ENCODE measurements around the gene IWS1.
"Not testable (repeated sequence)": the region's sequence is repeated elsewhere in the genome, so short reads cannot be mapped to it uniquely, and the experiment has no call there.

The IWS1 gene

DNA sequence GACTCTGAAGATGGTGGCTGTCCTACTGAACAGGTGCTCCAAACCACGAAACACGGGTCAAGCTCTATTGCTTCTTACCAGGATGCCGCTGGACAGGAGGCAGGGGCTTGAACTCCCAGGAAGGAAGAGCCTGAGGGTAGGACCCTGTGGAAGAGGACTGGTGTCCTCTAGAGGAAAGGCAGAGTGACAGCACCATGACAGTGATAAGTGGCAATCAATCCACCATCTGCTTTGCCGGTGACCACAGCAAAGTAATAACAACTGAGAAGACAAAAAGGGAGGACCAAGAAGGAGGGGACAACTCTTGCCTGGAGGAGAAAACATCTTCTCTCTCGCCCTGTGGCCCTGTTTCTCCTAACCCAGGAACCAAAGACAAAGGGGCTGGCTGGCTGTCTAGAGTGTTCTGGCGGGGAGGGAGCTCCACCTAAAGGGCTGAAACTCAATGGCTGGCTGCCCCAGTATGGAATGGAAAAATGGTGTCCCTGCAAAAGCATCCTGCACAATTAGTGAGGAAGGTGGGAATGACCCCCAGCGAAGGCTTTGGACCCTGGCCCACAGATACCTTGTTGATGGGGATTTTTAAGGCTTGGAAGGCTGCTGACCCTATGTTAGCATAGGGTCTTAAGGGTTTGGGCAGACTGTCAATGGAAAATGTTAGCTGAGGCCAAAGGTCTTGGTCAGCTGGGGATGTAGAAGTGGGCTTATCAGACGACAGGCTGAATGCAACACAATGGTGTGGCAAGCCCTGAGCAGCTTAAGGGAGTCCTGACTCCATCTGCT, 72.7 kb downstream of the IWS1 start:
- no peak for DNase-seq

DNA sequence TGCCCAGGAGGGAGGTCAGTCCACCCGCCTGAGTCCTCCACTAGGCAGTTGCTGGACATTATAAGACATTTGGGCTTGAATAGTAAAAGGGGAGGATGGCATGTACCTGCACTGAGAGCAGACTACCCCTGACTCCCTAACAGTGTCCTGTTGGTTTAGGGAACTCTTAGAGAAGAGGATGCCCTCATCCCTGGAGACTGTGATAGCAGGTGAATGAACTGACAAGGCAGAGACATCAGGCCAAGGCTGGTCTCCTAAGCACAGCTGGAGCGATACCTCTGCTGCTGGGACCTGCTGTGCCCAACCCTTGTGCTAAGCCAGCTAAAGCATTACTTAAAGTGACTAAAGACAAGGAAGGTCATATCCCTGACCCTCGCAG, 73.3 kb downstream of the IWS1 start:
- no peak for DNase-seq

DNA sequence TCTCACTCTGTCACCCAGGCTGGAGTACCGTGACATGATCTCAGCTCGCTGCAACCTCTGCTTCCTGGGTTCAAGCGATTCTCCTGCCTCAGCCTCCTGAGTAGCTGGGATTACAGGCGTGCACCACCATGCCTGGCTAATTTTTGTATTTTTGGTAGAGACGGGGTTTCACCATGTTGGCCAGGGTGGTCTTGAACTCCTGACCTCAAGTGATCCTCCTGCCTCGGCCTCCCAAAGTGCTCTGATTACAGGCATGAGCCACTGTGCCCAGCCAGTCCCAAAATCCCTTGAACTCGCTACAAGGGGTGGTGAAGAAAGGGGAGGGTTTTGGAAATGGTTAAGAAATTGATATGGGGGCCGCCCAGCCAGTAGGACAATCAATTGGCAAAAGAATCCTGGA, 73.9 kb downstream of the IWS1 start:
- DNase-seq, result not testable (repeated sequence)

DNA sequence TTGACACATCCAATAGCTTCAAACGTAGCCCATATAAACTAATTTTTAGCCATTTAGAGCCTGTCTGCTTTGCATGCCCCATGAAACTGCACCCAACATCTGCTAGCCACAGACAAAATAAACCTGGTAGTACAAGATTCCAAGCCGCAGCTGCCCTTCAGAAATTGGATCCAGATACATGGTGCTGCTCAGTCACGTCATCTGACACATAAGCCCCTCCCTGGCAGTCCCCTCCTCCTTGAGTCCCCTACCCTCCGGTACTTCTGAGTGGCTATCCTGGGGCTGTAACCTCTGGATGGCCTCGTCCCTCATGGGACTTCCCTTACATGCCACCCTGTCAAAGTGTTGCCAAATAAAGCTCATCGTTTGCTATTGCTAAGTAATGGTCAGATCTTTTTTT, 74.3 kb downstream of the IWS1 start:
- no peak for DNase-seq

DNA sequence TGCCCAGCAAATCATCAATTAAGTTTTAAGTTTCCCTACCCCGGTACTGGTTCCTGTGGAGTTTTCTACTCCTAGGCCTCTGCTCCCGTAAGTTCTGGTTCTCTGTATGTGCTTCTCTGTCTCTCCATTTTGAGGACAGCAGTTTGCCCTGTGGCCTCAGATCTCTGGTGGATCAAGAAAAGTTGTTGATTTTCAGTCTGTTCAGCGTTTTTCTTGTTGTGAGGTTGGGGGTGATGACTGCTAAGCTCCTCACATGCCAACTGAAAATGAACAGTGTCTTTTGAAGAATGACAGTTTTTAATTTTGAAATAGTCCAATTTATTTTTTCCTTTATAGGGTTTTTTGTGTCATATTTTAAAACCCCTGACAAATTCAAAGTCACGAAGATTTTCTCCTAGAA, 76.4 kb downstream of the IWS1 start:
- no peak for DNase-seq

DNA sequence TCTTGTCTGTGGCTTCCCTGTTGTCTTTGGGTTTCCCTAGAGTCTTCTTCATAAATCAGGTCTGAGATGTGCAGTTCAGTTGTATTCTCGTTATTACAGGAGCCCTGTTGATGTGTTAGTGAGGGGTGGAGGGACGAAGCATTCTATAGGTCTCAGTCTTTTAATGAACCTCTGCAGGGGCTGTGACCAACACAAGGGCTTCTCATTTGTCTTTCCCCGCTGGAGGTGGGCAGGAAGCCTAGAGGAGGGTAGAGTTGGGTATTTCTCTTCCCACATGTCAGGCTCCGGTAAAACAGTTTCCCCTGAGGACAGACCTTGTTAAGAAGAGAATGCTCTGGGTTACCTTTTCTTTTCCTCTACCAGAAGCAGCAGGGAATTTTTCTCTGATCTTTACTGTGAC, 76.9 kb downstream of the IWS1 start:
- DNase-seq, result no peak

DNA sequence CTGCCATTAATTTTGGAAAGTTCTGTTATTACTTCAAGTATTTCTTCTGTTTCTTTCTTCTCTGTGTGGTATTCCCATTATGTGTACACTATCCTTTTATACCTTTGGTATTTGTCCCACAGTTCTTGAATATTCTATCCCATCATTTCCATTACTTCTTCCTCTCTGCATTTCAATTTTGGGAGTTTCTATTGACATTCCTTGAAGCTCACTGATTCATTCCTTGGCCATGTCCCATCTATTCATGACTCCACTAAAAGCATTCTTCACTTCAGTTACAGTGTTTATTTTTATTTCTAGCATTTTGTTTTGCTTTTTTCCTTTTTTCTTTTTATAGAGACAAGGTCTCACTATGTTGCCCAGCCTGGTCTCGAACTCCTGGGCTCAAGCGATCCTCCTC, 77.8 kb downstream of the IWS1 start:
- no peak for DNase-seq

DNA sequence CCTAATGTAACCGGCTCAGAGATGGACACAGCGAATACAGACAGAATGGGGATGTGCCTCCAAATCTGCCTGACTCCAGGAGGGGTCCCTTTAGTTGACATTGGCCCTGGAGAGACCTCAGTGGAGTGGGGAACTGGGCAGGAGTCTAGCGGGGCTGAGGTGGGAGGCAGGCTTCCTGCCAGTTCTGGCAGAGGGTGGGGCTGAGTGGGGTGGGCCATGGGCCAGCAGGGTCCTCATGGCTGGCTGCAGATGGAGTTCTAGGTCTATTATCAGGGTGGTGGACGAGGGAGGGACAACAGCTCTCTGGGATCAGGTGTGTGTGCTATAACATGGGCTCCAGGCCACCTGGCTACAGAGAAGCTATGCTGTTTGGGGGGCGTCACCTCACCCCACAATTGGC, 86.9 kb downstream of the IWS1 start:
- no peak for DNase-seq

DNA sequence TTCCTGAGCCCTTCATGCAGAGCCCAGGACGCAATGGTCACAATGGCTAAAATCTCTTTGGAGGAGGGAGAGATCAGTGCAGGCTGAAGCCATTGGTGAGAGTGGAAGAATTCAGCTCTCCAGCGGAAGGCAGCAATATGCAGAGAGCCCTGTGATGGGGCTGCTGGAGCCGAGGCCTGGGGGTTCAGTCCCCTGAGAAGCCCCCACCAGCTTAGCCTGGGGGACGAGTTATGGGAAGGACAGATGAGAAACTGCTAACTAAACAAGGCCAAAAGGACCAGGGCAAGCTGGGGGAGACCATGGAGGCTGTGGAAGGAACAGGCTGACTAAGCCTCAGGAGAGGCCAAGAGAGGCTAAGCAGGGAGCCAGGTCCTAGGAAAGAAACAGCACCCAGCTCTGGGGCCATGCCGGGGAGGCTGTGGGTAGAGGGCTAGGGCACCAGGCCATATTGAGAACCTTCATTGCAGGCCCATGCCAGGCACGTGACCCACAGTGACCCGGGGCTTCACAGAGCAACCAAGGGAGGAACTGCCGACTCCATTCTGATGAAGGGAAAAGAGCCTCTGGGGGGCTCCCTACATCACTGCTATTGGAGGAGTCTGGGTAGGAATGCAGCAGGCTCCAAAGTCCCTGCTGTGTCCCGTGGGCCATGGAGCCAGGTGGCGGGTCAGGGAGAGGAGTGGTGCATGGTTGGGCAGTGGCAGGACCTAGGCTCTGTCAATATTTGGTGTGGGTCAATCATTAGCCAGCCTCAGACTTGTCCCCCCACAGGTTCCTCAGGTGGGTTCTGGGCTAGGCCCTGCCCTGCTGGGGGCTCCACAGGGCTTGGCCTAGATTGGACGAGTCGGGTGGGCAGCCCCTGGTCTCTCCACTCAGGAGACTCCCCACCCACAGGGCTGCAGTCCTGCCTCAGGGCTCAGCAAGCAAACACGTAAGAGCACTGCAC, 88.2 kb downstream of the IWS1 start:
- DNase-seq, result no peak

DNA sequence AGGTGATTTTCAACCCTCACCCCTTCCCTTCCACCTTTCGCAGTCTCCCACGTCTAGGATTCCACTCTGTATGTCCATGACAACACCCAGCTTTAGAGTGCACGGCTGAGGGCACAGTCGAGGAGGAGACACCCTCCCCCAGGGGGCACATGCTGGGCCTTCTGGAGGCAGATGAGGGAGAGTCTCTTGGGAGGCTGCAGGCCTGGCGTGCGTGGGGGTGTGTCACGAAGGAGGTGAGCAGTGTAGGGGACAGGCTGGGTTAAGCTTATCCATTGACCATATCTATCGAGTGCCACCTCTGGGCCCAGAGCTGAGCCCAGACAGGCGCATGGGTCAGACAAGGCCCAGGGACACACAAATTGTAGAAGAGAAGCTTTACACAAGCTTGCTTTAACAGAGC, 89.2 kb downstream of the IWS1 start:
- DNase-seq, result no peak

DNA sequence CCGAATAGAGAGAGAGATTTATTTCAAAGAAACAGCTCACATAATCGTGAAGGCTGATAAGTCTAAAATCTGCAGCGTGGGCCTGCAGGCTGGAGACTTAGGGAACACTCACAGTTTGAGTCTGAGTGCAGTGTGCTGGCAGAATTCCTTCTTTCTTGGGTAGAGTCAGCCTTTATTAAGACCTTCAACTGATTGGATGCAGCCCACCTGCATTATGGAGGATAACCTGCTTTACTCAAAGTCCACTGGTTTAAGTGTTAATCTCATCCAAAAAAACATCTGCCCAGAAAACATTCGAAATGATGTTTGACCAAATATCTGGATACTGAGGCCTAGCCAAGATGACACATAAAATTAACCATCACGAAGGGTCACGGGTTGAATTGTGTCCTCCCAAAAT, 91.8 kb downstream of the IWS1 start:
- no peak for DNase-seq

DNA sequence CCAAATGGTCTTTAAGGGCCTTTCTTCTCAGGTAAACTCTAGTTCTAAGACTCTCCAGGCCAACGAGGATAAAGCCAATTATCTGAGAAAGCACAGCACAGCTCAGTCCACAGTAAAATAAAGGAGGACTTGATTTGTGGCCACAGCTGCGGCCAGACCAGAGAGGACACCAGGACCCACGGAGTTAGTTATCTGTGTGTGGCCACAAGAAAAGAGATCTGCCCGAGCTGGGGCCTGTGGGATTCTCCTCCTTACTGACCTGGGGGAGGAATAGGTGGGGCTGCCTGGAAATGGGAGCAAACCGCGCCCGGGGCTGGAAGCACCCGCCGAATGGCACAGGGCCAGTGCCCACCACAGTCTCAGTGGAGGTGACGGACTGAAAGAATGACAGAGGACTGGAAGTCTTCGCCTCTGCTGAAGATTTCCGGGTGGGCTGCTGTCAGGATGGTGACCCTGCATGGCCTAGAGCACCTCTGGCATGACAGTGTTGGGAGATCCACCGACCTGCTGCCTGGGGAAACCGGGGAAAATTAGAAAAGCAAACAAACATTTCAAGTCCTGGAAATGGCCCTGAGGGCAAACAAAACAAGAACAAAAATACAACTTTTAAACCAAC, 94.8 kb downstream of the IWS1 start:
- DNase-seq, result no peak

Measured in activated CD8-positive, alpha-beta memory T cell treated with anti-CD3 and anti-CD28 coated beads, Interleukin-2, amount 50 U/mL, for 48 hours (primary cell).